ENCODE results near the gene SDR39U1. TPM values are rescaled to one million over a fixed set of nuclear protein-coding genes. Genes with fewer than 3 reads are reported as not detected.
"Not testable (repeated sequence)": the region's sequence is repeated elsewhere in the genome, so short reads cannot be mapped to it uniquely, and the experiment has no call there.

The SDR39U1 gene, protein sequence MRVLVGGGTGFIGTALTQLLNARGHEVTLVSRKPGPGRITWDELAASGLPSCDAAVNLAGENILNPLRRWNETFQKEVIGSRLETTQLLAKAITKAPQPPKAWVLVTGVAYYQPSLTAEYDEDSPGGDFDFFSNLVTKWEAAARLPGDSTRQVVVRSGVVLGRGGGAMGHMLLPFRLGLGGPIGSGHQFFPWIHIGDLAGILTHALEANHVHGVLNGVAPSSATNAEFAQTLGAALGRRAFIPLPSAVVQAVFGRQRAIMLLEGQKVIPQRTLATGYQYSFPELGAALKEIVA
- 10 to 100 TPM; 43.6 to 55.5 TPM for total RNA-seq

DNA sequence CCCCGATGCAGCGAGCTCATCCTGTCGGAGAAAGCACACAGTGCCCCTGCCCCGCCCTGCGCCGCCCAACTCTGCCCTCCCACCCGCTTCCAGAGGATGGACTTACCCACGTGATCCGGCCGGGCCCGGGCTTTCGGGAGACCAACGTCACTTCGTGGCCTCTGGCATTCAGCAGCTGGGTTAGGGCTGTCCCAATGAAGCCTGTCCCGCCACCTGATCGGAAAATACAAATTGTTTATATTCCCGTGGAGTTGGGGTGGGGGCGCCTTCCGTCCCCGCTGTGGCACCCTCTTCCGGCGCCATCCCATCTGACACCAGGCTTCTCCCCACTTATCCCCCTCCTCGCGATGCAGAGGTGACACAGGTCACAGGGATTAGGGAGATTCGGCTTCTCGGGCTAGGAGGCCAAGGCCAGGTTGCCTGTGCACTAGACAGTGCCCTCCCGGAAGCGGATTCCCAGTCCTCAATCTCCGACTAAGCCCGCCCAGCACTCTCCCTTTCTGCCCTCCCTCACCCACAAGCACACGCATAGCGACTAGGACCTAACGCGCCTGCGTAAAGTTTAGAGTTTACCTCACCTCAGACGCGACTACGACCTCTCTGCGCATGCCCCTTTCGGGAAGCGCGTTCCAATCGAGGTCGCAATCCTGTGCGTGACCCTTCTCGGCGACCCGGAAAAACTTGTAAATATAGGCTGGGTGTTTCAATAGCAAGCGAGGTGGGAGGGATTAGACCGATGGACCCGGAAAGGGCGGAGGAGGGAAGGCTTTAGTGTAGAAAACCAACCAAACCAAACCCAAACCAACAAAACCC lies at the start of gene SDR39U1:
TSS of gene SDR39U1 (minus strand) at position 537 of the 813 bp plus-strand sequence. CDS start at position 530, 7 bp downstream.
- peak; percentile 98 for DNase-seq
- Mint-ChIP-seq H3K36me3 (ENCODE audit: low read depth) (peaks cover 36% of the 10 kb centered on the region), H3K27me3 (no peaks in the 10 kb centered on the region), H3K4me1 (ENCODE audit: low read depth) (peaks cover 40% of the 10 kb centered on the region), H3K9me3 (no peaks in the 10 kb centered on the region), H3K4me3 (peak within 1 kb of the TSS; percentile 86), H3K27ac (peak within 1 kb of the TSS; percentile 98)
- TF ChIP-seq, protein P1, sequence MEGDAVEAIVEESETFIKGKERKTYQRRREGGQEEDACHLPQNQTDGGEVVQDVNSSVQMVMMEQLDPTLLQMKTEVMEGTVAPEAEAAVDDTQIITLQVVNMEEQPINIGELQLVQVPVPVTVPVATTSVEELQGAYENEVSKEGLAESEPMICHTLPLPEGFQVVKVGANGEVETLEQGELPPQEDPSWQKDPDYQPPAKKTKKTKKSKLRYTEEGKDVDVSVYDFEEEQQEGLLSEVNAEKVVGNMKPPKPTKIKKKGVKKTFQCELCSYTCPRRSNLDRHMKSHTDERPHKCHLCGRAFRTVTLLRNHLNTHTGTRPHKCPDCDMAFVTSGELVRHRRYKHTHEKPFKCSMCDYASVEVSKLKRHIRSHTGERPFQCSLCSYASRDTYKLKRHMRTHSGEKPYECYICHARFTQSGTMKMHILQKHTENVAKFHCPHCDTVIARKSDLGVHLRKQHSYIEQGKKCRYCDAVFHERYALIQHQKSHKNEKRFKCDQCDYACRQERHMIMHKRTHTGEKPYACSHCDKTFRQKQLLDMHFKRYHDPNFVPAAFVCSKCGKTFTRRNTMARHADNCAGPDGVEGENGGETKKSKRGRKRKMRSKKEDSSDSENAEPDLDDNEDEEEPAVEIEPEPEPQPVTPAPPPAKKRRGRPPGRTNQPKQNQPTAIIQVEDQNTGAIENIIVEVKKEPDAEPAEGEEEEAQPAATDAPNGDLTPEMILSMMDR (IDR thresholded peaks at IDR 0.05): no peak
- CTCF ChIA-PET: interaction anchor here (1.0 to 5.3 kb wide), 8 partner anchors 11 to 231 kb away, joined by 3 to 76 read pairs (median 7); partner anchors contain the start of genes ADCY4, CIDEB, KHNYN and RIPK3
- POLR2A ChIA-PET: interaction anchor here (0.9 to 6.2 kb wide), 10 partner anchors 12 to 253 kb away, joined by 3 to 74 read pairs (median 4); partner anchors contain the start of genes CBLN3, KHNYN and LTB4R
- intact Hi-C loops (cut with micrococcal nuclease): loop anchor here (5.0 kb wide), 1 partner anchor 230 kb away; no protein-coding TSS in a partner anchor
- peak; percentile 91 for ATAC-seq

DNA sequence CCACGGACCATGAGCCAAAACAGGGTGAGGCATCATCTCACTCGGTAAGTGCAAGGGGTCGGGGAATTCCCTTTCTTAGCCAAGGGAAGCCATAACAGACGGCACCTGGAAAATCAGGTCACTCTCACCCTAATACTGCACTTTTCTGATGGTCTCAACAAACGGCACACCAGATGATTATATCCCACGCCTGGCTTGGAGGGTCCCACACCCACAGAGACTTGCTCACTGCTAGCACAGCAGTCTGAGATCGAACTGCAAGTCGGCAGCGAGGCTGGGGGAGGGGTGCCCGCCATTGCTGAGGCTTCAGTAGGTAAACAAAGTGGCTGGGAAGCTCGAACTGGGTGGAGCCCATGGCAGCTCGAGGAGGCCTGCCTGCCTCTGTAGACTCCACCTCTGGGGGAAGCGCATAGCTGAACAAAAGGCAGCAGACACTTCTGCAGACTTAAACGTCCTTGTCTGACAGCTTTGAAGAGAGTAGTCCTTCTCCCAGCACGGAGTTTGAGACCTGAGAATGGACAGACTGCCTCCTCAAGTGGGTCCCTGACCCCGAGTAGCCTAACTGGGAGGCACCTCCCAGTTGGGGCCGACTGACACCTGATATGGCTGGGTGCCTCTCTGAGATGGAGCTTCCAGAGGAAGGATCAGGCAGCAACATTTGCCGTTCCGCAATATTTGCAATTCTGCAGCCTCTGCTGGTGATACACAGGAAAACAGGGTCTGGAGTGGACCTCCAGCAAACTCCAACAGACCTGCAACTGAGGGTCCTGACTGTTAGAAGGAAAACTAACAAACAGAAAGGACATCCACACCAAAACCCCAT lies 49.2 kb upstream of the SDR39U1 start:
- H3K27me3 Mint-ChIP-seq; ATAC-seq; DNase-seq; H3K9me3 Mint-ChIP-seq; H3K4me3 Mint-ChIP-seq; intact Hi-C loops (cut with micrococcal nuclease); H3K36me3 Mint-ChIP-seq (ENCODE audit: low read depth); H3K4me1 Mint-ChIP-seq (ENCODE audit: low read depth); POLR2A ChIA-PET; H3K27ac Mint-ChIP-seq: not testable (repeated sequence)
- CTCF ChIA-PET: interaction anchor here (1.0 to 1.4 kb wide), 3 partner anchors 12 to 218 kb away, joined by 3 to 4 read pairs (median 3); no protein-coding TSS in a partner anchor

DNA sequence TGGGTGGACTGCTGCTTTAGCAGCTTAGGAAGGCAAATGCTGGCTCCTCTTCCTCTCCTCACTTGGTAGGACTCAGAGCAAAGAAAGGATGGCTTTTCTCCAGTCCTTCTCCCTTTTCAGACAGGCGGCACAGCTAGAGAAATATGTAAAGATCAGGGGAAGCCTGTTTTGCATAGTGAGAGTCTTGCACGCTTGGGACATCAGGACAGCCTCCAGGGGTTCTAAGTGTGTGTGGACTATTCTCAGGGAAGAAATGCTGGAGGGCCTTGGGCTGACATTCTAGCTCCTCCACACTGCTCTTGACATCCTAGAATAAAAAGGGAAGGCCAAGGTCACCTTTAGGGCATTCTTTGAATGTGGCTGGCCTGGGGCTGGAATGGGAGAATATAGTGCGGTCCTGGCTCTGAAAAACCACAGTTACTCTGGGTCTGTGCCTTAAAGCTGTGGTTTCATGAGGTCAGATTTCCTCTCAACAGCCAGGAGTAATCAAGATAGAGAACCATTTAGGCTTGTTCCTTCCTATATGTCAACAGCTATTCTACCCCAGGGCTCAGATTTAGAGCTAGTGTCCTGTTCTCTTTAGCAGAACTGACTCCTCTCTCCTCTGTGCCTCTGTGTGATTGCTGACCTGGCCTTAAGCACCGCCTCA lies 41.2 kb upstream of the SDR39U1 start:
- no peak for ATAC-seq
- intact Hi-C loops (cut with micrococcal nuclease): no loop called here
- no peak for DNase-seq
- H3K27me3 Mint-ChIP-seq: no peaks in the 10 kb centered on the region
- H3K36me3 Mint-ChIP-seq (ENCODE audit: low read depth): no peaks in the 10 kb centered on the region
- peaks cover 1% of the 10 kb centered on the region for H3K9me3 Mint-ChIP-seq
- ChIA-PET POLR2A (interaction anchor here (0.8 to 1.0 kb wide), 2 partner anchors 20 to 23 kb away, joined by 3 read pairs; no protein-coding TSS in a partner anchor), CTCF (interaction anchor here (0.9 to 1.7 kb wide), 4 partner anchors 25 to 195 kb away, joined by 3 to 4 read pairs (median 3); no protein-coding TSS in a partner anchor)
- TF ChIP-seq, protein P1 (IDR thresholded peaks at IDR 0.05): no peak
- no peak overlapping the region for H3K4me3 Mint-ChIP-seq
- no peaks in the 10 kb centered on the region for H3K4me1 Mint-ChIP-seq (ENCODE audit: low read depth)
- H3K27ac Mint-ChIP-seq: no peak overlapping the region

DNA sequence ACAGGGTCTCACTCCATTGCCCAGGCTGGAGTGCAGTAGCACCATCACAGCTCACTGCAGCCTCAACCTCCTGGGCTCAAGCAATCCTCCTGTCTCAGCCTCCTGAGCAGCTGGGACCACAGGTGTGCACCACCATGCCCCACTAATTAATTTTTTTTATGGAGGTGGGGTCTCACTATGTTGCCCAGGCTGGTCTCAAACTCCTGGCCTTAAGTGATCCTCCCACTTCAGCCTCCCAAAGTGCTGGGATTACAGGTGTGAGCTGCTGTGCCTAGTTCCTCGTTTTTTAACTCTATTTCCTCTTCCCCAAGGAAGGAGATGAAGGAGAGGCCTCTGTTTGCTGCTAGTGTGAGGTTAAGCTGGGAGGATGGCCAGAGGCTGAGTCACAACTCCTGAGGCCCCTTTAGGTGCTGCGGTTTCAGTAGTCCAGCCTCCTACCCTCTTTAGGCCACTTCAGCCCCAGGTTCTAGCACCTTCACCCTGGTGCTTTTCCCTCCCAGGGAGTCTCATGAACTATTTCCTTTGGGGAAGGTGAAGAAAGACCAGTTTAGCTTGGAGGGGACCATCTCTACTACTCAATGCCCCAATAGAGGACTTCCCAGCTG lies 40.2 kb upstream of the SDR39U1 start:
- H3K27me3 Mint-ChIP-seq; H3K36me3 Mint-ChIP-seq (ENCODE audit: low read depth); H3K27ac Mint-ChIP-seq; intact Hi-C loops (cut with micrococcal nuclease); H3K9me3 Mint-ChIP-seq; H3K4me1 Mint-ChIP-seq (ENCODE audit: low read depth); H3K4me3 Mint-ChIP-seq; ATAC-seq; DNase-seq; POLR2A ChIA-PET: not testable (repeated sequence)
- CTCF ChIA-PET: interaction anchor here (0.9 to 1.7 kb wide), 3 partner anchors 33 to 196 kb away, joined by 3 to 4 read pairs (median 3); no protein-coding TSS in a partner anchor

DNA sequence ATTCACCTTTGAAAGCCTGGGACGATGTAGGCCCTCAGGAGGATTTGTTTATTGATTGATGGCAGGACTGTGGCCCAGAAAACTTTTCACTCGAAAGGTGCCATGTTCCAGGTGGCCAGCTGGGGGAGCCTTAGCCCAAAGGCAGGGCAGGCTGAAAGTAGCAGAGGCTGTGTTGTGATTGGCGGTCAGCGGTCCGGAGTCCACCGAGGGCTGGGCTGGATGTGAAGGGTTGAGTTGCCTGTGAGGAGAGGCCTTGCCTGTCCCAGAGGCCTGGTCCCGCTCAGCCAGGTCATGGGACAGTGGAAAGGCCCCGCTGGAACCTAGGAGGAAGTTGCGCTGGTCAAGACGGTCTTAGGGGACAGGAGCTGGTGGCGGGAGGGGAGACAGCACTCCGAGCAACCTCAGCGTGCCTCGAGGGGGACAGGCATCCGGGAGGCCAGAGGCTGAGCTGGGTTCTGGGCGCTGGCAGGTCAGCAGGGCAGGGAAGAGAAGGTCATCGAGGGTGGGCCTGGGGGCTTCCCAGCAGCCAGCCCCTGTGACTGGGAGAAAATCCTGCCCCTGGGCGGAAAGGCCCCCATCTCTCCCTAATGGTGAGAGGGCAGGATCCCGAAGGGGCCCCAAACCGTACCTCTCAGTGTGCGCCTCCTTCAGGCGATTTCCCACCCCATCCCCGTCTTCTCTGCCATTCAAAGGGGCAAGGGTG lies 39.2 kb upstream of the SDR39U1 start:
- DNase-seq (peak; percentile 64), ATAC-seq (peak; percentile 85)
- TF ChIP-seq, protein P1 (IDR thresholded peaks at IDR 0.05): peak; percentile 75
- Mint-ChIP-seq H3K27ac (peak overlapping the region; percentile 22), H3K9me3 (peaks cover 2% of the 10 kb centered on the region), H3K27me3 (no peaks in the 10 kb centered on the region), H3K36me3 (ENCODE audit: low read depth) (no peaks in the 10 kb centered on the region), H3K4me3 (no peak overlapping the region), H3K4me1 (ENCODE audit: low read depth) (no peaks in the 10 kb centered on the region)
- intact Hi-C loops (cut with micrococcal nuclease): no loop called here
- POLR2A ChIA-PET: no interaction called here
- CTCF ChIA-PET: interaction anchor here (0.8 to 1.7 kb wide), 8 partner anchors 9 to 228 kb away, joined by 3 to 6 read pairs (median 4); no protein-coding TSS in a partner anchor

DNA sequence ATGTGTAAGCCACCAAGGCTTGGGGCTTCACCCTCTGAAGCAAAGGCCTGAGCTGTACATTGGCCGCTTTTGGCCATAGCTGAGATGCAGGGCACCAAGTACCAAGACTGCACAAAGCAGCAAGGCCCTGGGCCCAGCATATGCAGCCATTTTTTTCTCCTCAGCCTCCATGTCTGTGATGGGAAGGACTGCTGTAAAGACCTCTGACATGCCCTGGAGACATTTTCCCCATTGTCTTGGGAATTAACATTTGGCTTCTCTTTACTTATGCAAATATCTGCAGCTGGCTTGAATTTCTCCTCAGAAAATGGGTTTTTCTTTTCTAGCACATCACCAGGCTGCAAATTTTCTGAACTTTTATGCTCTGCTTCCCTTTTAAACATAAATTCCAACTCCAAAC lies 37.4 kb upstream of the SDR39U1 start:
- CTCF ChIA-PET: interaction anchor here (1.0 kb wide), 1 partner anchor 230 kb away, joined by 3 read pairs; no protein-coding TSS in a partner anchor
- H3K9me3 Mint-ChIP-seq; POLR2A ChIA-PET; H3K27ac Mint-ChIP-seq; H3K4me3 Mint-ChIP-seq; intact Hi-C loops (cut with micrococcal nuclease); H3K36me3 Mint-ChIP-seq (ENCODE audit: low read depth); DNase-seq; ATAC-seq; H3K27me3 Mint-ChIP-seq; H3K4me1 Mint-ChIP-seq (ENCODE audit: low read depth): not testable (repeated sequence)

Data from activated CD8-positive, alpha-beta T cell treated with anti-CD3 and anti-CD28 coated beads for 36 hours (primary cell).